Left colon (tissue), 2 donors: Measurements from ENCODE around the gene GPATCH1. TPM values are rescaled to one million over a fixed set of nuclear protein-coding genes. Genes with fewer than 3 reads are reported as not detected.
"Not testable (repeated sequence)": the region's sequence is repeated elsewhere in the genome, so short reads cannot be mapped to it uniquely, and the experiment has no call there.

Experiments
- ATAC-seq: fragments of 200-7000 bp; cut with Tn5 transposase; one replicate; pipeline ENCODE4 v1.9.1; 2020; ENCODE audit warnings: mild to moderate bottlenecking, moderate library complexity
- DNase-seq, 2 donors: peaks; one replicate each; pipeline ENCODE4 v3.0.0-alpha.2; 2020
- intact Hi-C, 2 donors: fragments of 100-400 bp; cut with DNase I in 1 of 2; cut with micrococcal nuclease in 1 of 2; formaldehyde crosslinking; loops; one replicate each; pipeline versions ENCODE4 v1.11.2 to v1.14.0; 2022; cut with DNase I, micrococcal nuclease
- total RNA-seq, 2 donors: library from RNA; stranded (reverse); fragmentation: NEBNext Ultra II Directional; extraction: Animal tissue kit (Norgen Biotek cat#: 25700); gene quantifications; one replicate each; pipeline ENCODE4 v1.2.1, GENCODE V29; 2021
- donor health status: DM: no; HTN: no; CAD: no.
- donor health status: DM: yes; HTN: yes; CAD: no.

GPATCH1 gene
- total RNA-seq, 2 donors from 2014 or later: 8.3 to 10.9 TPM

DNA sequence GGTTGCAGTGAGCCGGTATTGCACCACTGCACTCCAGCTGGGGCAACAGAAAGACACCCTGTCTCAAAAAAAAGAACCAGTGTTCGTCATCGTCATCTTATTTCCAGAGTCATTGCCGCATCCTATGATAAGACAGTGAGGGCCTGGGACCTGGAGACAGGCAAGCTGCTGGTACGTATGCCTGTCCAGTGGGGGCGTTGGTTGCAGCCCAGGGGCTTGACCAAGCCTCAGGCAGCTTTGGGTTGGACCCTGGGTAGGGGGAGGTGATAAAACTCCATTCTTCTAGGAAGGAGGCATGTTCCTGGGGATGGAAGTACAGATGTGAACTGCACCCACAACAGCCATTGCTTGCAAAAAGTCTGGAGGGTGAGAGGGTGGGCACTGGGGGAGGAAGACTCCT lies 66.6 kb downstream of the GPATCH1 start:
- ATAC-seq (no peak), DNase-seq (no peak)
- intact Hi-C loops: no loop called here

DNA sequence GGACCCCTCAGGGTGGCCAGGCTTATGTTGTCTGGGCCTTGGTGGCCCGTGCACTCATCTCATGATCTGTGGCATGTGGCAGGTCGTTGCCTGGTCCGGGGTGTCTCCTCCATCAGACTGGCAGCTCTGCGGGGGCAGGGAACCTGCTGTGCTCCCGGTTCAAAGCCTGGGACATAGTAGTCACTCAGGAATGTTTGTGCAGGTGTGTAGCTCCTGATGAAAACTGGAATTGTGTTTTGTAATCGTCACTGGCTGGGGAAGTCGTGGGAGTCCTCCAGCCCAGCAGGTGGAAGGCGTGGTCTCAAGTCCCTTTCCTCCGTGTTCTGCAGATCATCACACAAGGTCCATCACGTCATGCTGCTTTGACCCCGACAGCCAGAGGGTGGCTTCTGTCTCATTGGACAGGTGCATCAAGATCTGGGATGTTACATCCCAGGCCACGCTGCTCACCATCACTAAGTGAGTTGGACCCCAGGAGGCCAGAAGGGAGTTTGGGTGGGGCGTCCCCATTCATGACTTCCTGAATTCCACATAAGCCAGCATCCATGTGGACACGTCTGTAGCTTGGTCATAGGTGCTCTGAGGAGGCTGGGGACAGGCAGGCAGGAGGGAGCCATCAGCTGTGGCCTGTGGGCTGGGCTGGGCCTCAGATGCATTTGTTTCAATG lies 70.0 kb downstream of the GPATCH1 start:
- no peak for ATAC-seq
- intact Hi-C loops: no loop called here
- no peak for DNase-seq

DNA sequence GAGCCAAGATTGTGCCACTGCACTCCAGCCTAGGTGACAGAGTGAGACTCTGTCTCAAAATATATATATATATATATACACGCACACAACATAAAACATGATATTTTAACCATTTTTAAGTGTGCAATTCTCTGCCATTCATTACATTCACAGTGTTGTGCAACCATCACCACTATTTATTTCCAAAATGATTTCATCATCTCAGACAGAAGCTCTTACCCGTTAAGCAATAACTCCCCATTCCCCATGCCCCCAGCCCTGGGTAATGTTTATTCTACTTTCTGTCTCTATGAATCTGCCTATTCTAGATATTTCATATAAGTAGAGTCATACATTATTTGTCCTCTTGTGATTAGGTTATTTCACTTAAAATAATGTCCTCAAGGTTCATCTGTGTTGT lies 71.2 kb downstream of the GPATCH1 start:
- ATAC-seq (no peak), DNase-seq (no peak)
- intact Hi-C loops: no loop called here

DNA sequence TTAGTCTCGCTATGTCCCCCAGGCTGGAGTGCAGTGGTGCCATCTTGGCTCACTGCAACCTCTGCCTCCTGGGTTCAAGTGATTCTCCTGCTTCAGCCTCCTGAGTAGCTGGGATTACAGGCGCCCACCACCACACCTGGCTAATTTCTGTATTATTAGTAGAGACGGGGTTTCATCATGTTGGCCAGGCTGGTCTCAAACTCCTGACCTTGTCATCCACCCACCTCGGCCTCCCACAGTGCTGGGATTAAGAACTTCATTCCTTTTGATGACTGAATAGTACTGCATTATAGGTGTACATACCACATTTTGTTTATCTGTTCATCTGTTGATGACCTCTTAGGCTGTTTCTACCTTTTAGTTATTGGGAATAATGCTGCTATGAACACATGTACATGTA lies 71.6 kb downstream of the GPATCH1 start:
- intact Hi-C loops, ATAC-seq: not testable (repeated sequence)

DNA sequence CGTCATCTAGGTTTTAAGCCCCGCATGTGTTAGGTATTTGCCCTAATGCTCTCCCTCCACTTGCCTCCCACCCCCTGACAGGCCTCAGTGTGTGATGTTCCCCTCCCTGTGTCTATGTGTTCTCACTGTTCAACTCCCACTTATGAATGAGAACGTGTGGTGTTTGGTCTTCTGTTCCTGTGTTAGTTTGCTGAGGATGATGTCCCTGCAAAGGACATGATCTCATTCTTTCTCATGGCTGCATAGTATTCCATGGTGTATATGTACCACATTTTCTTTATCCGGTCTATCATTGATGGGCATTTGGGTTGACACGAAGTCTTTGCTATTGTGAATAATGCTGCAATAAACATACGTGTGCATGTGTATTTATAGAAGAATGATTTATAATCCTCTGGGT lies 73.3 kb downstream of the GPATCH1 start:
- intact Hi-C loops, DNase-seq, ATAC-seq: not testable (repeated sequence)

More for the DNA sequence above, 71.6 kb downstream of the GPATCH1 start:
- not testable (repeated sequence) for DNase-seq

DNA sequence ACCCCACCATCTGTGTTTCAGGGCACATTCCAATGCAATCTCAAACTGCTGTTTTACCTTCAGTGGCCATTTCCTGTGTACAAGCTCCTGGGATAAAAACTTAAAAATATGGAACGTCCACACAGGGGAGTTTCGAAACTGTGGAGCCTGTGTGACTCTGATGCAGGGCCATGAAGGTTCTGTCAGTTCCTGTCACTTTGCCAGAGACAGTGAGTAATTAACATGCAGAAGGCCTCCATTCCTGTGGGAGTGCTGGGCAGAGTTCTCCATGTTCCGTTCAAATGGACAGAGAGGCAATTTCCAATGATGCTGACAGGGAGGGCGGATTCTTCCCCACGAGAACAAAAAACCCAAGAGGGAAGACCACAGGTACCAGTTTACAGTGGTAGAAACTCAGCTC lies 75.4 kb downstream of the GPATCH1 start:
- ATAC-seq (no peak), DNase-seq (no peak)
- intact Hi-C loops: no loop called here

DNA sequence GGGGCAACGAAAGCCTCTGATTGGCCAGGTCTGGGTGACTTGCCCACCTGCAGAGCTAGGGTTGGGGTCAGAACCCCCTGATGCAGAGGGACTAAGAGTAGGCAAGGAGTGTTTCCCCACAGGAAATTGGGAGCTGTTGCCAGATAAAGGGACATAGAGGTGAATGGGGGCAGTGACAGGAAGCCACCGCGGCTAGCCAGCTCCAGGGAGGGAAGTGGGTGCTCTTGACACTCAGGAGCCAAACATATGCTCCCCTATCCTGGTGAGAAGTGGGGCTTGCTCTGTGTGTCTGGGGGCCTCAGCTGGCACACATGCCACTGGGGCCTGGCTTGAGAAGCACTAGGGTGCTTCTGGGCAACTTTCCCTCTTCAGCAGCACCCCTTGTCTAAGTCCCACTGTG lies 76.9 kb downstream of the GPATCH1 start:
- no peak for ATAC-seq
- intact Hi-C loops: no loop called here
- no peak for DNase-seq

DNA sequence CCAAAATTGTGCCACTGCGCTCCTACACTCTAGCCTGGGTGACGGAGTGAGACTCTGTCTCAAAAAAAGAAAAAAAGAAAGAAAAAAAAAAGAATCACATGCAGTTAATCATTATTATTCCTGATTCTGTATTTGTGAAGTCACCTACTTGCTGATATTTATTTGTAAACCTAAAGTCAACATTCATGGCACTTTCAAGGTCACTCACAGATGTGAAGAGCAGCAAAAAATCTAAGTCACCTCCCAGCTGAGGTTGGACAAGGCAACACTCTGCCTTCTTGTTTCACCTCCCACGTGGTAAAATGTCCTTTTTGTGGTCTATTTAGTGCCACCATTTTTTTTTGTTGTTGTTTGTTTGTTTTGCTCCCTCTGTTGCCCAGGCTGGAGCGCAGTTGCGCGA lies 77.4 kb downstream of the GPATCH1 start:
- ATAC-seq: no peak
- intact Hi-C loops: no loop called here
- no peak for DNase-seq

DNA sequence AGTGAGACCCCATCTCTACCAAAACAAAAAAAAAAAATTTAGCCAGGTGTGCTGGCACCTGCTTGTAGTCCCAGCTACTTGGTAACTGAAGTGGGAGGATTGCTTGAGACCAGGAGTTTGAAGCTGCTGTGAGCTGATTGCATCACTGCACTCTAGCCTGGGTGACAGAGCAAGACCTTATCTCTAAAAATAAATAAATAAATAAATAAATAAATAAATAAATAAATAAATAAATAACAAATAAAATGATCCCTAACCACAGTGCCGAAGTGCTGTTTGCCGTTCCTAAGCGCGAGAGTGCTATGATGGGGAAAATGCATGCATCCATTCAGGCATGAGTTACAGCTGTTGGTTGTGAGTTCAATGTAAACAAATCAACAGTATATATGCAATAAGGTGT lies 78.2 kb downstream of the GPATCH1 start:
- intact Hi-C loops: no loop called here
- no peak for DNase-seq
- no peak for ATAC-seq

DNA sequence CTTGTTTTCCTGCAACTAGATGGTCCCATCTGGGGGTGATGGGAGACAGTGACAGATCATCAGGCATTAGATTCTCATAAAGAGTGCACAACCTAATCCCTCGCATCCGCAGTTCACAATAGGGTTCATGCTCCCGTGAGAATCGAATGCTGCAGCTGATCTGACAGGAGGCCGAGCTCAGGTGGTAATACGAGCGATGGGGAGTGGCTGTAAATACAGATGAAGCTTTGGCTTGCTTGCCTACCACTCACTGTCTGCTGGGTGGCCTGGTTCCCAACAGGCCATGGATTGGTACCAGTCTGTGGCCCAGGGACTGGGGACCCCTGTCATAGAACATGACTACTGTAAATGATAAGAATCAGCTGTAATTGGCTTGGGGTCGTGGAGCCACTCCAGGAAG lies 78.9 kb downstream of the GPATCH1 start:
- ATAC-seq (no peak), DNase-seq (no peak)
- intact Hi-C loops: no loop called here

DNA sequence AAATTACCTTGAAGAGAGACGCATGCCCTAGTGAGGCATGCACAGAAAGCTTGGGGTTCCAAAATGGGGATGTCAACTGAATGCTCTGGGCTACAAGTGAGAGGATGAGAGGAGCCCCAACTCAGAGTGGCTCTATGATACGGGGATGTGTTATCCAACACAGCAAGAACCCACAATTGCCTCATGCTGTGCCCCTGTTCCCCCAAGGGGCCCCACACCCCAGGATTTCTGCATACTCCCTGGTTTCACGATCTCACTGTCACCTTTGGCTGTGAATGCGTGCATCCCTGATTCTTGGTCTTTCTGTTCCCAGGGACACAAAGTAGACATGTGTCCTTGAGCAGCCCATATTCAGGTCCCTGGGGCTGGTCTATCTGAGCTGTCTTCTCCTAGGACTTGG lies 80.2 kb downstream of the GPATCH1 start:
- ATAC-seq (no peak), DNase-seq (no peak)
- intact Hi-C loops: no loop called here

DNA sequence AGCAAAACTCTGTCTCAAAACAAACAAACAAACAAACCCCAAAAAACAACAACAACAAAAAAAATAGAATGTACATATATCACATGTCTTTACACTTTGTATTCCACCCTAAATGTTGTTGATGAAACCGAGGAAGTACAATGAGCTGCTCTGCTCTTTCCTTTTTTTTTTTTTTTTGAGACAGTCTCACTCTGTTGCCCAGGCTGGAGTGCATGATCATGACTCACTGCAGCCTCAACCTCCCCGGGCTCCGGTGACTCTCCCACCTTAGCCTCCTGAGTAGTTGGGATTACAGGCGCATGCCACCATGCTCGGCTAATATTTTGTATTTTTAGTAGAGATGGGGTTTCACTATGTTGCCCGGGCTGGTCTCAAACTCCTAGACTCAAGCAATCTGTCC lies 82.5 kb downstream of the GPATCH1 start:
- DNase-seq (no peak), ATAC-seq (no peak)
- intact Hi-C loops: no loop called here

DNA sequence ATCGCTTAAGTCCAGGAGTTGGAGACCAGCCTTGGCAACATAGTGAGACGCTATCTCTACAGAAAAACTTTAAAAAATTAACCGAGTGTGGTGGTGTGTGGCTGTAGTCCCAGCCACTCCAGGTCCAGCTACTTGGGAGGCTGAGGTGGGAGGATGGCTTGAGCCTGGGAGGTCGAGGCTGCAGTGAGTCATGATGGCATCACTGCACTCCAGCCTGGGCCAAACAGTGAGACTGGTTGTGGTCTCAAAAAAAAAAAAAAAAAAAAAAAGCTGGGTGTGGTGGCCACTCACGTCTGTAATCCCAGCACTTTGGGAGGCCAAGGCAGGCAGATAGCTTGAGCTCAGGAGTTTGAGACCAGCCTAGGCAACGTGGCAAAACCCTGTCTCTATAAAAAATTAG lies 85.1 kb downstream of the GPATCH1 start:
- DNase-seq, ATAC-seq, intact Hi-C loops: not testable (repeated sequence)

DNA sequence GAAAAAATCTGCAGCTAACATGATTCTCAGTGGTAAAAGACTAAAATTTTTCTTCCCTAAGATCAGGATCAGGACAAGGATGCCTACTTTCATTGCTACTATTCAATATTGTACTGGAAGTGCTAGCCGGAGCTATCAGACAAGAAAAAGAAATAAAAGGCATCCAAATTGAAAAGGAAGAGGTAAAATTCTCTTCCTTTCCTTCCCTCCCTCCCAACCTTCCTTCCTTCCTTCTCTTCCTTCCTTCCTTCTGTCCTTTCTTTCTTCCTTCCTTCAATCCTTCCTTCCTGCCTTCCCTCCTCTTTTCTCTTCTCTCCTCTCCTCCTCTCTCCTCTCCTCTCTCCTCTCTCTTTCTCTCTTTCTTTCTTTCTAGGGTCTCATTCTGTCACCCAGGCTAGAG lies 86.5 kb downstream of the GPATCH1 start:
- DNase-seq (no peak), ATAC-seq (no peak)
- intact Hi-C loops: no loop called here

DNA sequence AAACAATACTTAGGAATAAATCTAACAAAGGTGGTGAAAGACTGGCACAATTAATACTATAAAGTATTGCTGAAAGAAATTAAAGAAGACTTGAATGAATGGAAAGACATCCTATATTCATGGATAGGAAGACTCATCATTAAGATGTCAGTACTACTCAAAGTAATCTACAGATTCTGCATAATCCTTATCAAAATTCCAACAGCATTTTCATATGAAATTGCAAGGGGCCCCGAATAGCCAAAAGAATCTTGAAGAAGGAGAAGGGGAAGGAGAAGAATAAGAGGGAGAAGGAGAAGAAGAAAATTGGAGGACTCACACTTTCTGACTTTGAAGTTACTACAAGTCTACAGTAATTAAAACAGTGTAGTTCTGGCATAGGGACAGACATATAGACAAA lies 87.5 kb downstream of the GPATCH1 start:
- DNase-seq (no peak), ATAC-seq (no peak)
- intact Hi-C loops: no loop called here

DNA sequence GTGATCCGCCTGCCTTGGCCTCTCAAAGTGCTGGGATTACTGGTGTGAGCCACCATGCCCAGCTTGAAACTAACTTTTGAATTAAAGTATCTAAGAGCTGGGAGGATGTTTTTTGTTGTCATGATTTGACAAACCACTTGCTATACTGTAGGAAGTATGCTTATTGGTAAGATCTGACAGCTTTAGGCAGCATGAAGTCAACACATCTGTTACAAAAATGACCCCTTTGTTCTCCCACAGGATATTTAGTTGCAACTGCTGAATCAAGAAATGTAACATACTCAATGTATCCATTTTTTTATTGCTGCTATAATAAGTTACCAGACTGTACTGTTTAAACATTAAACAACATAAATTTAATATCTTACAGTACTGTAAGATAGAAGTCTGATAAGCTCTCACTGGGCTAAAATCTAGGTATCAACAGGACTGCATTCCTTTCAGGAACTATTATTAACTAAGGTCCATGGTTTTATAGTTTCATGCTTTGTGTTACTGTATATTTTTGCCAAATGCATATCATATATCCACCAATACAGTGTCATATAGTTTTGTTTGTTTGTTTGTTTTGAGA lies 90.3 kb downstream of the GPATCH1 start:
- intact Hi-C loops: loop anchor here in 1 of 2 donors (10.0 kb wide), 1 partner anchor 133 kb away; the partner anchor contains the start of gene CEBPA
- DNase-seq: no peak
- peak; percentile 73 for ATAC-seq

DNA sequence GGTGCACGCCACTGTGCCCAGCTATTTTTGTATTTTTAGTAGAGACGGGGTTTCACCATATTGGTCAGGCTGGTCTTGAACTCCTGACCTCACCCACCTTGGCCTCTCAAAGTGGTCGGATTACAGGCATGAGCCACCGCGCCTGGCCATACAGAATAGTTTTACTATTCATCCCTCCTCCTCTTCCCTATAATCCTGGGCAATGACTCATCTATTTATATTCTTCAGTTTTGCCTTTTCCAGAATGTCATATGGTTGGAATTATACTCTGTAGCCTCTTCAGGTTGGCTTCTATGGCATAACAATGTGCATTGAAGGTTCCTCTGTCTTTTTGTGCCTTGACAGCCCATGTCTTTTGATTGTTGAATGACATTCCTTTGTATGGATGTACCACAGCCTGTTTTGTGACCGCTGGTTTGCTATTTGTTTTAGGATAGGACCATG lies 91.0 kb downstream of the GPATCH1 start:
- ATAC-seq: peak; percentile 10
- intact Hi-C loops: loop anchor here in 1 of 2 donors (10.0 kb wide), 1 partner anchor 133 kb away; the partner anchor contains the start of gene CEBPA
- no peak for DNase-seq

DNA sequence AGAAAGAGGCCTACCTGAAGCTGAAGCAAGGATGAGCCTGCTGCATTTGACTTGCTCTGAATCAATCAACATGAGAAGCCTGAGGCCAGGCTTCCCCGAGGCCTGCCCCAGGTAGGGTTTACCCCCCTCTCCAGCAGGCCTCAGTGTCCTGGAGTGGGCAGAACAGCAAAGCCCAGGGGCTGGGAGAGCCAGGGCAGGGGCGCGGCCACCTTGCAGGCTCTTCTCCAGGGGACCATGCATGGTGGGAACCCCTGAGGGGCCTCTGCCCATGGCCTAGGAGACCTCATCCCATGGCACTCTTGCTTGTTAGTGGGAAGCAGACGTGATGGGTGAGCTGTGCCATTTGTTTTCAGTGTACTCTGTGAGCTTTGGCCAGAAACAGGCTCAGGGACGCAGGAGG lies 93.2 kb downstream of the GPATCH1 start:
- no peak for DNase-seq
- intact Hi-C loops: loop anchor here in 1 of 2 donors (10.0 kb wide), 1 partner anchor 131 kb away; the partner anchor contains the start of gene CEBPA
- ATAC-seq: no peak

DNA sequence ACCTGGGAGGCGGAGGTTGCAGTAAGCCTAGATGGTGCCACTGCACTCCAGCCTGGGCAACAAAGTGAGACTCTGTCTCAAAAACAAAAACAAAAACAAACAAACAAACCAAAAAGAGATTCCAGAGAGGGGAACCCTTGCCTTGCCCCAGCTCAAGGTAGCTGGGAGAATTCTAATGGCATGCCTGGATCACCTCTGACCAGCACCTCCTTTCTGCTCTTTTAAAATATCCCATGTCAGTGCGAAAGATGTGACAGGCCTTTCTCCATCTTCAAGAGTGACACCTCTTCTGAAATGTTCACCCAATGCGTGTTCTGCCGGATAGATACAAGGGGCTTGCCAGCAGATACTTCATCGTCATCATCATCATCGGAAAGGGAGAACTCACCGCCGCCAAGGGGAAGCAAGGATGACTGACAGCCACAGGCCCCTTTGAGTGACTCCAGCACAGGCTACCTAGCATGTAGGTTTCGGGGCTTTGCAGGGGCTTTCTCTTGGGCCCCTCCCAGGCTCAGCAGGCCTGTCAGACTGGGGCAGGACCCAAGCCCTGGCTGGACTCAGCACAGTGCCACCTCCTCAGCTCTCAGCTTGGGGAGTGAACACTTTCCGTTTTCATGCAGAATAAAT lies 94.3 kb downstream of the GPATCH1 start:
- DNase-seq: no peak
- no peak for ATAC-seq
- intact Hi-C loops: loop anchor here in 1 of 2 donors (10.0 kb wide), 1 partner anchor 130 kb away; the partner anchor contains the start of gene CEBPA
